HG02623 (cell line): ENCODE results near the gene USP49.
"Not testable (repeated sequence)": the region's sequence is repeated elsewhere in the genome, so short reads cannot be mapped to it uniquely, and the experiment has no call there.

Source experiments
- ATAC-seq: cut with Tn5 transposase; IDR thresholded peaks from one replicate; pipeline ENCODE4 v1.9.1; 2021; ENCODE audit warnings: moderate library complexity; ENCODE audit not compliant: unreplicated experiment

Gene USP49

GRCh38 chr6:41814629-41815028 is 80.5 kb downstream of the USP49 start:
- no peak for ATAC-seq

DNA sequence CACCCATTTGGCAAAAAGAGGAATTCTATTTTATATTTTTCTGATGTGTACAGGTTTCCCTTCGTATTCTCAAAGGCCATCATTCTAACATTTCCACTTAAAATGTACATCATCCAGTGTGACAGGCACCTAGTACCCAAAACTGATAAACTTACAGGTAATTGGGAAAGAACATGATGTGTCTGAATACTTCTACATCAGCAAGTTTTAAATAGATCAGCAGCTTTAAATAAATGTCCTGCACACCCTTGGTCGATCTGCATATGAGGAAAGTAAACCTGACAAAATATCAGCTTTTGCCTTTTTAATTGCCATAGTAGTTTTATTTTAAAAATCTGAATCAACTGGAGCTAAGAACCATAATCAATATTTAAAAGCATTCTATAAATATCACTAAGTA is 81.2 kb downstream of the USP49 start:
- no peak for ATAC-seq

- no peak for ATAC-seq
Observed at GRCh38 chr6:41813469-41813868, 81.7 kb downstream of the USP49 start.

GRCh38 chr6:41811946-41812345 is 83.2 kb downstream of the USP49 start:
- ATAC-seq: not testable (repeated sequence)

DNA sequence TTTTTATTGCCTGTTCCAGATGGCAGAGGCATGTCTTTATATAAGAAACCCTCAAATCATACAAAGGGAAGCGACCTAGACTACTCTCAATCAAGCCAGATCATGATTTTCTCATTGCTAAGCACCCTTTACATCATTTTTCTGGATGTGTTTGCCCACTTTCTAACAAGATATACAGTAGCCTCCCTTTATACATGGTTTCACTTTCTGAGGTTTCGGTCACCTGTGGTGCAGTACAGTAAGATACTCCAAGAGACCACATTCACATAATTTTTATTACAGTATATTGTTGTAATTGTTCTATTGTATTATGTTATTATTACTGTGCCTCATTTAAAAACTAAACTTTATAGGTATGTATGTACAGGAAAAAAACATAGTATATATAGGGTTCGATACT is 84.1 kb downstream of the USP49 start:
- ATAC-seq: no peak

- ATAC-seq: no peak
Observed at GRCh38 chr6:41805830-41806774, 89.1 kb downstream of the USP49 start.

DNA sequence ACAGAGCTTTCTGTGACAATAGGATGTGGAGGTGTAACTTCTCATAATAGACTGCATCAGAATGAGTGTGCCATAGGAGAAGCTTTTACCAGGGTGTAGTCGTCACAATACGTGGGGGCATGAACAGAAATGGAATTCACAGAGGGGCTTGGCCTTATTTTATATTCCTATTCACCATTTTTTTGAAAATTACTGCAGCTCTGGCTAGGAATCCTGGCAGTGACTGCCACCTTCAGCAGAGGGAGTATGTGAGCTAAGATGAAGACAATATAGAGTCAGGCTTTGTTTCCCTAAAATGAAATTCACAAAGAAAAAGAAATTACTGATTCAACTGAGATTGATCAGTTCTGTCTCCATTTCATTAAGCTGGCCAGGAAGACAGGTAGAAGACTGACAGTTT is 93.8 kb downstream of the USP49 start:
- ATAC-seq: no peak

GRCh38 chr6:41799559-41799911 is 95.6 kb downstream of the USP49 start:
- ATAC-seq: no peak

- no peak for ATAC-seq
Observed at GRCh38 chr6:41798901-41799558, 96.1 kb downstream of the USP49 start.

- no peak for ATAC-seq
Observed at GRCh38 chr6:41796474-41796873, 98.7 kb downstream of the USP49 start.

GRCh38 chr6:41791984-41792383 is 103.2 kb downstream of the USP49 start:
- no peak for ATAC-seq

- ATAC-seq: no peak
Observed at GRCh38 chr6:41791305-41791704, 103.9 kb downstream of the USP49 start.

- no peak for ATAC-seq
Observed at GRCh38 chr6:41790045-41790444, 105.1 kb downstream of the USP49 start.

- no peak for ATAC-seq
Observed at GRCh38 chr6:41789390-41789724, 105.8 kb downstream of the USP49 start.

GRCh38 chr6:41787219-41787917 is 107.8 kb downstream of the USP49 start, which contains the start of gene TOMM6:
TOMM6 (plus strand) TSS chr6:41787694; CDS start chr6:41787698, 4 bp downstream.
- ATAC-seq: peak; percentile 77

GRCh38 chr6:41786451-41787218 is 108.5 kb downstream of the USP49 start:
- ATAC-seq: peak; percentile 56

DNA sequence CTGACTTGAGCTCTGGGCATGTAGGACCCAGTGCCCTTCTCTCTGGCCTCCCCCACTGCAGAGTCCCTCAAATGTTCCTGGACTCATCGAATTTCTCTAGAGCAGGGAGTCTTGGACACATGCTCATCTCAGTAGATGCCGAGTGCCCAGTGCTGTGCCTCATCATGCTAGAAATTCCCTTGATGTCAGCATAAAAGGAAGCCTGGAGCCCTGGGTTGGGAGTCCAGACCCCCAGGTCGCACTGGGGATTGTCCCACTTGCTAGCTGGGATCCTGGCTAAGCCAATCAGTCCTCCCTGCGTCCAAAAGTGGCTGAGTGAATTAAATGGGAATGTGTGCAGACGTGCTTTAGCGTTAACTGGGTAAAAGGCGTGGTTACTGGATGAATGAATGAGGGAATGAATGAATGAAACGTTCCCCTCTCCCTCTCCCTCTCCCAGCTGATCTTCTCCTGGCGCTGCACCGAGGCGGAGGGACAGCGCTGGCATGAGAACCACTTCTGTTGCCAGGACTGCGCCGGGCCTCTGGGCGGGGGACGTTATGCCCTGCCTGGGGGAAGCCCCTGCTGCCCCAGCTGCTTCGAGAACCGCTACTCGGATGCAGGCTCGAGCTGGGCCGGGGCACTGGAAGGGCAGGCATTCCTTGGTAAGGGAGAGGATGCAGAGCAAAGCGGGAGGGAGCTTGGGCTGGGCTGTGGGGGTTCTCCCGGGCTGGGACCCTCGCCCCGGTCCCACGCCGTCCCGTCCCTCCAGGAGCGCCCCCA is 109.3 kb downstream of the USP49 start:
- ATAC-seq: no peak

- no peak for ATAC-seq
Observed at GRCh38 chr6:41785254-41785653, 109.9 kb downstream of the USP49 start.

DNA sequence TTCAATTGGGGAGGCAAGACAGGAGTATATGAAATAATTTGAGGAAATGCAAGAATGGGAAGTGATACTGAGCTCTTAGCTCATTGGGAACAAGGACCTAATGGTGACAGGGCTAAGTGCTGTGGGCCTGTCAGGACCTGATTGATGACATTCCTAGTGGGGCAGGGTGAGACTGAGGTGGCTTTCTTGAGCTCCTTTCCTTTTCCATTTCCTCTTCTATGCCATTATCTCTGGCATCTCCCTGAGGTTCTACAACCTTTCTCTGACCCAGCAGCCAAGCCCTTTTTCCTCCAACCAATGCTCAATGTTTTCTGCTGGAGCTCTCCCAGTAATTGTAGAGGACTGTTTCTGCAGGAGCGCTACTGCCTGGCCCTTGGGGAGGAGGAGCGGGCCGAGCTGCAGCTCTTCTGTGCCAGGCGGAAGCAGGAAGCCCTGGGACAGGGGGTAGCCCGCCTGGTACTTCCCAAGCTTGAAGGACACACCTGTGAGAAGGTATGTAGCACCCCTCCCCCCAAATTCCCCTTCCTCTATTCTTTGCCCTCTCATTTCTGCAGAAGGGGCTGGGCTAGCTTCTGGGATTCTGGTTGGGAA is 110.5 kb downstream of the USP49 start:
- ATAC-seq: no peak
